HG02610 (cell line): ENCODE data around the gene OR6C70.
"Not testable (repeated sequence)": the region's sequence is repeated elsewhere in the genome, so short reads cannot be mapped to it uniquely, and the experiment has no call there.

Experiments used
- ATAC-seq: cut with Tn5 transposase; IDR thresholded peaks from one replicate; pipeline ENCODE4 v1.9.1; 2021; ENCODE audit warnings: mild to moderate bottlenecking, moderate library complexity; ENCODE audit not compliant: unreplicated experiment

Gene OR6C70

GRCh38 chr12:55470088-55470829, at the start of gene OR6C70:
Gene OR6C70 (minus strand): TSS chr12:55470138. CDS start chr12:55470138, 0 bp downstream.
- no peak for ATAC-seq

- no peak for ATAC-seq
Observed at GRCh38 chr12:55516391-55516790, 46.5 kb upstream of the OR6C70 start.

GRCh38 chr12:55515696-55516095, 45.8 kb upstream of the OR6C70 start:
- ATAC-seq = no peak

GRCh38 chr12:55501601-55502000, 31.7 kb upstream of the OR6C70 start:
- no peak for ATAC-seq

- no peak for ATAC-seq
Observed at GRCh38 chr12:55499810-55500252, 29.9 kb upstream of the OR6C70 start.

GRCh38 chr12:55499231-55499630, 29.3 kb upstream of the OR6C70 start:
- no peak for ATAC-seq

- ATAC-seq = no peak
Observed at GRCh38 chr12:55495490-55495889, 25.6 kb upstream of the OR6C70 start.

GRCh38 chr12:55492078-55492477, 22.1 kb upstream of the OR6C70 start, which contains the start of gene OR6C68:
Gene OR6C68 (plus strand): TSS chr12:55492378. CDS start chr12:55492378, 0 bp downstream.
- ATAC-seq = no peak

- ATAC-seq = not testable (repeated sequence)
Observed at GRCh38 chr12:55484284-55484683, 14.3 kb upstream of the OR6C70 start.

- ATAC-seq = not testable (repeated sequence)
Observed at GRCh38 chr12:55479136-55479535, 9.2 kb upstream of the OR6C70 start.

- no peak for ATAC-seq
Observed at GRCh38 chr12:55472264-55472663, 2.3 kb upstream of the OR6C70 start.

- ATAC-seq = no peak
Observed at GRCh38 chr12:55469291-55469690, 647 bp downstream of the OR6C70 start.

- no peak for ATAC-seq
Observed at GRCh38 chr12:55467836-55468235, 2.1 kb downstream of the OR6C70 start.

GRCh38 chr12:55464926-55465325, 5.0 kb downstream of the OR6C70 start:
- not testable (repeated sequence) for ATAC-seq

GRCh38 chr12:55448825-55449224, 21.1 kb downstream of the OR6C70 start:
- ATAC-seq = no peak

GRCh38 chr12:55446326-55446725, 23.6 kb downstream of the OR6C70 start:
- ATAC-seq = no peak

GRCh38 chr12:55445357-55445756, 24.6 kb downstream of the OR6C70 start:
- ATAC-seq = no peak

- ATAC-seq = no peak
Observed at GRCh38 chr12:55443776-55444175, 26.2 kb downstream of the OR6C70 start, which contains the start of gene OR6C2. Gene OR6C2 (plus strand): TSS chr12:55444076. CDS start chr12:55452214, 8,138 bp downstream.

GRCh38 chr12:55441233-55441632, 28.7 kb downstream of the OR6C70 start:
- ATAC-seq = not testable (repeated sequence)

GRCh38 chr12:55428331-55429243, 41.4 kb downstream of the OR6C70 start:
- no peak for ATAC-seq

GRCh38 chr12:55425954-55426353, 44.0 kb downstream of the OR6C70 start, which contains the start of gene OR6C76:
Gene OR6C76 (plus strand): TSS chr12:55426254. CDS start chr12:55426254, 0 bp downstream.
- ATAC-seq = no peak
